ENCODE measurements around the gene C22orf42. TPM values are rescaled to one million over a fixed set of nuclear protein-coding genes. Genes with fewer than 3 reads are reported as not detected.

C22orf42 gene
- total RNA-seq, 1 donor from 2014 or later: not detected

- TF ChIP-seq CTCF (IDR thresholded peaks at IDR 0.05; ENCODE audit: borderline replicate concordance): no peak
- peaks cover 4% of the 10 kb centered on the region for H3K27me3 ChIP-seq (ENCODE audit: low read depth)
- H3K9me3 ChIP-seq (replicated peaks): no peaks in the 10 kb centered on the region
- no peak overlapping the region for H3K27ac ChIP-seq (replicated peaks)
- no peaks in the 10 kb centered on the region for H3K36me3 ChIP-seq
- H3K4me1 ChIP-seq: no peaks in the 10 kb centered on the region
- H3K4me3 ChIP-seq: no peak overlapping the region
- intact Hi-C loops (cut with micrococcal nuclease): no loop called here
- DNase-seq: no peak
These were observed 26.3 kb downstream of the C22orf42 start for GRCh38 chr22:32132783-32133182.

GRCh38 chr22:32132126-32132525, 27.0 kb downstream of the C22orf42 start:
- Histone ChIP-seq H3K27me3 (ENCODE audit: low read depth) (no peaks in the 10 kb centered on the region), H3K9me3 (replicated peaks) (no peaks in the 10 kb centered on the region), H3K27ac (replicated peaks) (no peak overlapping the region), H3K4me1 (no peaks in the 10 kb centered on the region), H3K36me3 (no peaks in the 10 kb centered on the region), H3K4me3 (no peak overlapping the region)
- intact Hi-C loops (cut with micrococcal nuclease): no loop called here
- no peak for DNase-seq
- no peak for TF ChIP-seq CTCF (IDR thresholded peaks at IDR 0.05; ENCODE audit: borderline replicate concordance)

GRCh38 chr22:32130464-32130863, 28.6 kb downstream of the C22orf42 start:
- Histone ChIP-seq H3K4me3 (no peak overlapping the region), H3K36me3 (no peaks in the 10 kb centered on the region), H3K27me3 (ENCODE audit: low read depth) (no peaks in the 10 kb centered on the region), H3K4me1 (no peaks in the 10 kb centered on the region), H3K9me3 (replicated peaks) (no peaks in the 10 kb centered on the region), H3K27ac (replicated peaks) (no peak overlapping the region)
- intact Hi-C loops (cut with micrococcal nuclease): no loop called here
- no peak for DNase-seq
- no peak for TF ChIP-seq CTCF (IDR thresholded peaks at IDR 0.05; ENCODE audit: borderline replicate concordance)

GRCh38 chr22:32127904-32128303, 31.2 kb downstream of the C22orf42 start:
- no peaks in the 10 kb centered on the region for H3K4me1 ChIP-seq
- no peak for DNase-seq
- H3K4me3 ChIP-seq: no peak overlapping the region
- TF ChIP-seq CTCF (IDR thresholded peaks at IDR 0.05; ENCODE audit: borderline replicate concordance): no peak
- H3K27ac ChIP-seq (replicated peaks): no peak overlapping the region
- intact Hi-C loops (cut with micrococcal nuclease): no loop called here
- H3K9me3 ChIP-seq (replicated peaks): no peaks in the 10 kb centered on the region
- no peaks in the 10 kb centered on the region for H3K36me3 ChIP-seq
- H3K27me3 ChIP-seq (ENCODE audit: low read depth): no peaks in the 10 kb centered on the region

- no peaks in the 10 kb centered on the region for H3K4me1 ChIP-seq
- no peak overlapping the region for H3K27ac ChIP-seq (replicated peaks)
- intact Hi-C loops (cut with micrococcal nuclease): no loop called here
- no peaks in the 10 kb centered on the region for H3K27me3 ChIP-seq (ENCODE audit: low read depth)
- peak; percentile 28 for TF ChIP-seq CTCF (IDR thresholded peaks at IDR 0.05; ENCODE audit: borderline replicate concordance)
- no peak for DNase-seq
- no peaks in the 10 kb centered on the region for H3K36me3 ChIP-seq
- no peaks in the 10 kb centered on the region for H3K9me3 ChIP-seq (replicated peaks)
- no peak overlapping the region for H3K4me3 ChIP-seq
These were observed 35.4 kb downstream of the C22orf42 start for GRCh38 chr22:32123657-32124056.

- Histone ChIP-seq H3K9me3 (replicated peaks) (no peaks in the 10 kb centered on the region), H3K27ac (replicated peaks) (no peak overlapping the region), H3K36me3 (no peaks in the 10 kb centered on the region), H3K4me1 (no peaks in the 10 kb centered on the region), H3K4me3 (no peak overlapping the region), H3K27me3 (ENCODE audit: low read depth) (no peaks in the 10 kb centered on the region)
- intact Hi-C loops (cut with micrococcal nuclease): no loop called here
- TF ChIP-seq CTCF (IDR thresholded peaks at IDR 0.05; ENCODE audit: borderline replicate concordance): no peak
- no peak for DNase-seq
These were observed 36.2 kb downstream of the C22orf42 start for GRCh38 chr22:32122899-32123298.
